Heart right ventricle (tissue), 16 donors: ENCODE data around the gene SCCPDH. TPM values are rescaled to one million over a fixed set of nuclear protein-coding genes. Genes with fewer than 3 reads are reported as not detected.

Source experiments
- ATAC-seq, 8 donors: fragments of 200-7000 bp; cut with Tn5 transposase; one replicate each; pipeline ENCODE4 v1.9.1; 2020; ENCODE audit warnings: mild to moderate bottlenecking in 8 of 8, moderate library complexity in 8 of 8, moderate number of reproducible peaks in 1 of 8
- DNase-seq, 2 donors: peaks; one replicate each; pipeline ENCODE4 v3.0.0-alpha.2; 2020
- H3K27ac ChIP-seq, 10 donors: fragments of 200-600 bp; sonication (generic) in 2 of 10; one replicate each; pipeline versions ENCODE4 v1.5.0 to v1.8.0; 2020 to 2022; ENCODE audit warnings: mild to moderate bottlenecking in 3 of 10
- H3K27me3 ChIP-seq, 7 donors: fragments of 200-600 bp; one replicate each; pipeline ENCODE4 v1.8.0; 2021 to 2022; ENCODE audit warnings: mild to moderate bottlenecking in 2 of 7
- H3K36me3 ChIP-seq, 9 donors: fragments of 200-600 bp; sonication (generic) in 1 of 9; one replicate each; pipeline versions ENCODE4 v1.5.0 to v1.8.0; 2020 to 2022; ENCODE audit warnings: mild to moderate bottlenecking in 2 of 9
- H3K4me1 ChIP-seq, 9 donors: fragments of 200-600 bp; sonication (generic) in 1 of 9; one replicate each; pipeline versions ENCODE4 v1.5.0 to v1.8.0; 2020 to 2022; ENCODE audit warnings: mild to moderate bottlenecking in 4 of 9
- H3K4me3 ChIP-seq, 10 donors: fragments of 200-600 bp; sonication (generic) in 2 of 10; one replicate each; pipeline versions ENCODE4 v1.5.0 to v1.8.0; 2020 to 2022; ENCODE audit warnings: mild to moderate bottlenecking in 7 of 10, moderate library complexity in 2 of 10
- H3K9me3 ChIP-seq, 11 donors: fragments of 200-600 bp in 10 of 11; sonication (generic) in 2 of 11; one replicate each; pipeline versions ENCODE4 v1.5.0 to v1.8.0; 2013 to 2022; ENCODE audit warnings: mild to moderate bottlenecking in 2 of 11, control low read depth in 1 of 11, moderate library complexity in 1 of 11
- CTCF ChIP-seq, 9 donors: fragments of 200-600 bp; sonication (generic) in 2 of 9; IDR thresholded peaks; one replicate each; pipeline versions ENCODE4 v1.5.0 to v1.8.0; 2021 to 2022; ENCODE audit warnings: antibody characterized with exemption in 9 of 9, mild to moderate bottlenecking in 5 of 9, moderate library complexity in 1 of 9
- WGBS, 2 donors: extraction: QIAGEN DNeasy Blood & Tissue Kit; methylation state at CpG; one replicate each; pipeline ENCODE4 v1.1.7; 2013; ENCODE audit warnings: inconsistent platforms in 1 of 2; 5-methylcytosine and 5-hydroxymethylcytosine counted together
- intact Hi-C, 10 donors: fragments of 100-400 bp; cut with DNase I; formaldehyde crosslinking; loops; one replicate each; pipeline versions ENCODE4 v1.11.1 to v1.14.2; 2022
- polyA plus RNA-seq, 2 donors: library from polyadenylated mRNA; stranded (reverse); fragments of 200-250 nt; gene quantifications; one replicate each; pipeline ENCODE4 v1.2.3, GENCODE V29; 2013
- total RNA-seq, 10 donors: library from RNA; stranded (reverse); fragmentation: NEBNext Ultra II Directional in 3 of 10; extraction: Animal tissue kit (Norgen Biotek cat#: 25700) in 3 of 10; gene quantifications; one replicate each; pipeline versions ENCODE4 v1.2.1 to v1.2.4, GENCODE V29; 2021 to 2023
- donor health status: Arrhythmogenic right ventricular cardiomyopathy.
- donor health status: ischemic (EF 13 %, LVEDD 7.1; RV severe dilation, severe dysfunction).
- donor health status: healthy with polysubstance abuse.
- donor health status: DM: no; HTN: yes; CAD: no.
- donor health status: DM: no; HTN: no; CAD: no.
- donor health status: ischemic (EF 25% LVEDD 6.9; RV normal size, moderate dysfunction).
- donor health status: ischemic (EF 25% LVEDD 5.7; RV mildly dilated, moderate dysfunction).
- donor health status: healthy.
- donor health status: DM: yes; HTN: yes; CAD: no.
- donor health status: Ischemic cardiomyopathy.
- donor health status: ischemic (EF 35%, LVEDD 5.7; RV mildly dilated, moderate dysfunction).
- donor health status: nonischemic (EF 11% LVEDD 7.7; RV severe dilation, severe dysfunction).
- donor health status: DM: yes; HTN: yes; CAD: no.
- donor health status: PGD.
- donor health status: ischemic (EF 29% LVEDD 5.4; RV normal size, mild dysfunction).
- donor health status: nonischemic (EF 23%, LVEDD 6.1; RV moderate dilation, normal function).

The SCCPDH gene
- total and polyA plus RNA-seq, 12 donors = 9.9 to 37.5 (median 30.8) TPM

- H3K36me3 ChIP-seq = peaks cover 0 to 56% (median 7%) of the 10 kb centered on the region in 9 donors
- H3K4me1 ChIP-seq = peaks cover 0 to 17% (median 13%) of the 10 kb centered on the region in 9 donors
- 89 to 95% methylated on average over 13 of the region's 13 CpGs for WGBS, 2 donors
- no peaks in the 10 kb centered on the region for H3K9me3 ChIP-seq
- ATAC-seq (peak in 1 of 8 donors; percentile 9), DNase-seq (no peak)
- TF ChIP-seq CTCF (IDR thresholded peaks at IDR 0.05) = no peak
- H3K27me3 ChIP-seq = no peaks in the 10 kb centered on the region
- H3K4me3 ChIP-seq = no peak overlapping the region
- H3K27ac ChIP-seq = no peak overlapping the region
- intact Hi-C loops = no loop called here
These were observed 55.5 kb downstream of the SCCPDH start for GRCh38 chr1:246779561-246780175.

DNA sequence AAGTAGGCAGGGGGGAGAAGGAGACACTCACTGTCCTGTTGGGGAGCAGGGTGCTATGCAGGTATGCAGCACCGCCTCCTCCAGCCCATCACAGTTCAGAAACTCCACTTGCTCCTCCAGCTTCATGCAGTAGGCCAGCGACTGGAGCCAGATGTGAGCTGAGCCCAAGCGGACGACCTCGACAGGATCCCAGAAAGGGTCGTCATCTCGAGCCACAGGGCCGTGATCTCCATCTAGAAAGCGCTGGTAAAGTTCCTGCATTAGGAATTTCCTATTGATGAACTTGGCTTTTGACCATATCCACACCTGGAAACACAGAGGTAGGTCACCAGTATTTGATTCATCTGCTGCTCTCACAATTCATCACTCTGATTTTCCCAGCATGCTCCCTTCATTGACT is 56.1 kb downstream of the SCCPDH start:
- Histone ChIP-seq H3K9me3 (no peaks in the 10 kb centered on the region), H3K4me3 (no peak overlapping the region), H3K36me3 (peaks cover 0 to 50% (median 7%) of the 10 kb centered on the region in 9 donors), H3K27ac (no peak overlapping the region), H3K27me3 (no peaks in the 10 kb centered on the region), H3K4me1 (peaks cover 0 to 23% (median 14%) of the 10 kb centered on the region in 9 donors)
- intact Hi-C loops = no loop called here
- DNase-seq (no peak), ATAC-seq (no peak)
- TF ChIP-seq CTCF (IDR thresholded peaks at IDR 0.05) = no peak
- 97 to 98% methylated on average over 9 of the region's 9 CpGs for WGBS, 2 donors

GRCh38 chr1:246781212-246781611 is 57.0 kb downstream of the SCCPDH start:
- no peak for DNase-seq
- no peak for TF ChIP-seq CTCF (IDR thresholded peaks at IDR 0.05)
- Histone ChIP-seq H3K4me1 (peaks cover 0 to 25% (median 14%) of the 10 kb centered on the region in 9 donors), H3K27ac (no peak overlapping the region), H3K27me3 (no peaks in the 10 kb centered on the region), H3K4me3 (no peak overlapping the region), H3K36me3 (peaks cover 0 to 41% (median 3%) of the 10 kb centered on the region in 9 donors), H3K9me3 (no peaks in the 10 kb centered on the region)
- no peak for ATAC-seq
- intact Hi-C loops = no loop called here
- WGBS, 2 donors = 97% methylated on average over 7 of the region's 7 CpGs

DNA sequence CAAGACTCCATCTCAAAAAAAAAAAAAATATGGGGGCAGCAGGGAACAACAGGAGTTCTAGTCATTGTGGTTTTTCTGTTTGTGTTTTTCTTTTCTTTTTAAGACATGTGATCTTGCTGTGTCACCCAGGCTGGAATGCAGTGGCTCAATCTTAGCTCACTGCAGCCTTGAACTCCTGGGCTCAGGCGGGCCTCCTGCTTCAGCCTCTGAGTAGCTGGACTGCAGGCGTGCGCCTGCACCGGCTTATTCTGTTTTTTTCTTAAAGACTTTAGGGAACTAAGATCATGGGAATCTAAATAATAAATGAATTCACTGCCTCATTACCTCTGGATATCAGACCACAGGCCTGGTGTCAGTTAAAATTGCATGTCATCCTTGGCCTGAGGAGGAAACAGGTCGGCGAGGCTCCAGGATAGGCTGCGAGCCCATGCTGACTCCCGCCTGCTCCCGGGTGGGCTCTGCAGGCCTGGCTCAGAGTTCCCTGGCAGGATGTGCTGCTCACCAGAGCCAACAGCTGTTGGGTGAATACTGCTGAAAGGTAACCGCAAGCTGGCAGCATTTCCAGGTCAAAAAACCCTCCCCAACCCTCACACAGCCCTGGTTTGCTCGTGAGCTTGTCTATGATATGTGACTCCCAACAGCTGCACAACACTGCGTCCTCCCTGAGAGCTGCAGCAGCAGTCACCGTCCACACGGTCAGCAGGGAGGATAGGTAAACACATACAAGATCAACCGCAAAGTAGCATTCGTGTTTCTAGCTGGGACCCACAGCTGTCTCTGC is 58.1 kb downstream of the SCCPDH start:
- Histone ChIP-seq H3K27ac (peak overlapping the region in 5 of 10 donors; percentile 4 to 52 (median 44)), H3K27me3 (no peaks in the 10 kb centered on the region), H3K36me3 (peaks cover 0 to 30% (median 3%) of the 10 kb centered on the region in 9 donors), H3K9me3 (no peaks in the 10 kb centered on the region), H3K4me3 (no peak overlapping the region), H3K4me1 (peaks cover 0 to 25% (median 14%) of the 10 kb centered on the region in 9 donors)
- DNase-seq (peak in 1 of 2 donors; percentile 50), ATAC-seq (peak; percentile 17 to 83 (median 61))
- intact Hi-C loops = no loop called here
- TF ChIP-seq CTCF (IDR thresholded peaks at IDR 0.05) = no peak
- 38 to 51% methylated on average over 16 of the region's 16 CpGs for WGBS, 2 donors
